Middle frontal gyrus (tissue), 1 donor: Measurements from ENCODE around the gene VWF.
"Not testable (repeated sequence)": the region's sequence is repeated elsewhere in the genome, so short reads cannot be mapped to it uniquely, and the experiment has no call there.

Experiments used
- DNase-seq: peaks from one replicate; pipeline ENCODE4 v3.0.0-alpha.2; 2015; ENCODE audit warnings: low spot score; ENCODE audit errors: extremely low spot score

VWF gene

GRCh38 chr12:6037459-6037858 is 87.0 kb downstream of the VWF start:
- no peak for DNase-seq

GRCh38 chr12:6036509-6036908 is 88.0 kb downstream of the VWF start:
- no peak for DNase-seq

- DNase-seq = no peak
Measured at GRCh38 chr12:6034596-6034995, 89.9 kb downstream of the VWF start.

- no peak for DNase-seq
Measured at GRCh38 chr12:6033546-6033945, 90.9 kb downstream of the VWF start.

GRCh38 chr12:6032726-6033125 is 91.7 kb downstream of the VWF start:
- DNase-seq = no peak

- DNase-seq = no peak
Measured at GRCh38 chr12:6031001-6031400, 93.5 kb downstream of the VWF start.

- no peak for DNase-seq
Measured at GRCh38 chr12:6030081-6030480, 94.4 kb downstream of the VWF start.

- DNase-seq = no peak
Measured at GRCh38 chr12:6029401-6029800, 95.1 kb downstream of the VWF start.

GRCh38 chr12:6026998-6027397 is 97.5 kb downstream of the VWF start:
- no peak for DNase-seq

GRCh38 chr12:6025703-6026298 is 98.7 kb downstream of the VWF start:
- DNase-seq = not testable (repeated sequence)

- not testable (repeated sequence) for DNase-seq
Measured at GRCh38 chr12:6024066-6024465, 100.4 kb downstream of the VWF start.

- no peak for DNase-seq
Measured at GRCh38 chr12:6020930-6021329, 103.5 kb downstream of the VWF start.

- DNase-seq = not testable (repeated sequence)
Measured at GRCh38 chr12:6020511-6020910, 104.0 kb downstream of the VWF start.

- not testable (repeated sequence) for DNase-seq
Measured at GRCh38 chr12:6019256-6019655, 105.2 kb downstream of the VWF start.

GRCh38 chr12:6018265-6018664 is 106.2 kb downstream of the VWF start:
- DNase-seq = no peak

- DNase-seq = no peak
Measured at GRCh38 chr12:6016756-6017155, 107.7 kb downstream of the VWF start.

GRCh38 chr12:6016004-6016403 is 108.5 kb downstream of the VWF start:
- DNase-seq = not testable (repeated sequence)

GRCh38 chr12:6015271-6015670 is 109.2 kb downstream of the VWF start:
- DNase-seq = not testable (repeated sequence)

- not testable (repeated sequence) for DNase-seq
Measured at GRCh38 chr12:6010631-6011350, 113.7 kb downstream of the VWF start.

GRCh38 chr12:5997260-5997659 is 127.2 kb downstream of the VWF start:
- DNase-seq = no peak

- no peak for DNase-seq
Measured at GRCh38 chr12:5996459-5996858, 128.0 kb downstream of the VWF start.

GRCh38 chr12:5989621-5990020 is 134.8 kb downstream of the VWF start:
- no peak for DNase-seq

- peak; percentile 77 for DNase-seq
Measured at GRCh38 chr12:5988659-5989116, 135.8 kb downstream of the VWF start.
